Breast epithelium (tissue), 4 donors: ENCODE measurements around the gene NSUN3. TPM values are rescaled to one million over a fixed set of nuclear protein-coding genes. Genes with fewer than 3 reads are reported as not detected.
"Not testable (repeated sequence)": the region's sequence is repeated elsewhere in the genome, so short reads cannot be mapped to it uniquely, and the experiment has no call there.

Source experiments
- DNase-seq, 2 donors: peaks; one replicate each; pipeline ENCODE4 v3.0.0-alpha.2; 2019; ENCODE audit warnings: low spot score in 2 of 2
- H3K27ac ChIP-seq, 2 donors: fragments of 200-600 bp; sonication (generic) in 1 of 2; one replicate each; pipeline ENCODE4 v1.5.1; 2016 to 2019; ENCODE audit warnings: mild to moderate bottlenecking in 1 of 2
- H3K27me3 ChIP-seq, 2 donors: fragments of 200-600 bp; sonication (generic) in 1 of 2; one replicate each; pipeline versions ENCODE4 v1.5.1 to v1.6.0; 2017 to 2019; ENCODE audit warnings: control low read depth in 1 of 2, mild to moderate bottlenecking in 1 of 2
- H3K36me3 ChIP-seq: fragments of 200-600 bp; one replicate; pipeline ENCODE4 v1.5.1; 2019
- H3K4me1 ChIP-seq, 2 donors: fragments of 200-600 bp; sonication (generic); one replicate each; pipeline ENCODE4 v1.5.1; 2016 to 2019; ENCODE audit warnings: control low read depth in 1 of 2
- H3K4me3 ChIP-seq, 3 donors: fragments of 200-600 bp; sonication (generic); 1 replicate in 2 of 3; 2 replicates in 1 of 3; pipeline ENCODE4 v1.5.1; 2016 to 2019; ENCODE audit warnings: mild to moderate bottlenecking in 3 of 3, moderate library complexity in 2 of 3
- H3K9me3 ChIP-seq, 2 donors: fragments of 200-600 bp; sonication (generic) in 1 of 2; one replicate each; pipeline ENCODE4 v1.5.1; 2016 to 2019; ENCODE audit warnings: control low read depth in 1 of 2
- POLR2A ChIP-seq: fragments of 450-650 bp; IDR thresholded peaks from one replicate; pipeline ENCODE4 v1.6.1; 2016; ENCODE audit warnings: antibody characterized with exemption, mild to moderate bottlenecking, moderate library complexity
- POLR2AphosphoS5 ChIP-seq, 3 donors: sonication (generic); formaldehyde crosslinking; IDR thresholded peaks; one replicate each; pipeline ENCODE4 v1.6.1; 2017; ENCODE audit warnings: antibody characterized with exemption in 3 of 3
- intact Hi-C: fragments of 100-400 bp; cut with DNase I; formaldehyde crosslinking; loops from one replicate; pipeline ENCODE4 v1.15.1; 2023; ENCODE audit warnings: low total_unique reads
- total RNA-seq, 3 donors: library from RNA; depleted of rRNA; stranded (reverse); fragments of >200 nt; gene quantifications; one replicate each; pipeline ENCODE4 v1.1.0, GENCODE V29; 2016
- TF ChIP-seq, protein P1 (sequence below), 3 donors: fragments of 450-650 bp; IDR thresholded peaks; one replicate each; pipeline ENCODE4 v1.5.1; 2016 to 2017; ENCODE audit warnings: antibody characterized with exemption in 3 of 3, mild to moderate bottlenecking in 3 of 3, moderate library complexity in 3 of 3

The NSUN3 gene
- total RNA-seq, 3 donors from 2014 or later = 7.4 to 21.4 (median 14.1) TPM

DNA sequence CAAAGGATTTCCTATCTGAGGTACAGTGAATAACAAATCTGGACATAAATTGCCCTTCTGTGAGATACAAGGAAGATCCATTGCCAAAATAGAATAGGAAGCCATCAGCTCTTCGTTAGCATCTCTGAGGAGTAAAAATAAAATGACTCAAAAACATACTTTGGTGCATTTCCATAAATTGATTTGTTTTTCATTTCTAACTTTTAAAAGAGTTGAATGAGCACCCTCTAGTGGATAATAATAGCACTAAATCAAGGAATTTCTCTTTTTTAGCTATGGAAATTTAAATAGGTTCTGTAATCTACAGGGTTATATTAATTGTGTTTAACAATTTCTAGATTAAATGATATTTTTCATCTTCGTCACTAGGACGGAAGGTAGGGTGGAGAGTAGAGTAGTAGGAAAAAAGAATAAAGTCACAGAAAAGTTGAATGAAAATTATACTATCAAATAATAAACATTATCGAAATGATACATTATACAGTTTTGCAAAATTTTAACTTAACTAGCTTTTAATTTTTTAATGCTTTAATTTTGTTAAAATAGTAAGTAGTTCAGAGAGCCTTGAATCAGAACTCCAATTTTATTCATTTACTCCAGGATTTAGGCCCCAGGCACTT lies 6.4 kb downstream of the NSUN3 start:
- H3K9me3 ChIP-seq = no peaks in the 10 kb centered on the region
- intact Hi-C loops = no loop called here
- TF ChIP-seq, protein P1, sequence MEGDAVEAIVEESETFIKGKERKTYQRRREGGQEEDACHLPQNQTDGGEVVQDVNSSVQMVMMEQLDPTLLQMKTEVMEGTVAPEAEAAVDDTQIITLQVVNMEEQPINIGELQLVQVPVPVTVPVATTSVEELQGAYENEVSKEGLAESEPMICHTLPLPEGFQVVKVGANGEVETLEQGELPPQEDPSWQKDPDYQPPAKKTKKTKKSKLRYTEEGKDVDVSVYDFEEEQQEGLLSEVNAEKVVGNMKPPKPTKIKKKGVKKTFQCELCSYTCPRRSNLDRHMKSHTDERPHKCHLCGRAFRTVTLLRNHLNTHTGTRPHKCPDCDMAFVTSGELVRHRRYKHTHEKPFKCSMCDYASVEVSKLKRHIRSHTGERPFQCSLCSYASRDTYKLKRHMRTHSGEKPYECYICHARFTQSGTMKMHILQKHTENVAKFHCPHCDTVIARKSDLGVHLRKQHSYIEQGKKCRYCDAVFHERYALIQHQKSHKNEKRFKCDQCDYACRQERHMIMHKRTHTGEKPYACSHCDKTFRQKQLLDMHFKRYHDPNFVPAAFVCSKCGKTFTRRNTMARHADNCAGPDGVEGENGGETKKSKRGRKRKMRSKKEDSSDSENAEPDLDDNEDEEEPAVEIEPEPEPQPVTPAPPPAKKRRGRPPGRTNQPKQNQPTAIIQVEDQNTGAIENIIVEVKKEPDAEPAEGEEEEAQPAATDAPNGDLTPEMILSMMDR (IDR thresholded peaks at IDR 0.05) = peak in 2 of 3 donors; percentile 50
- no peak for TF ChIP-seq POLR2A
- no peak for TF ChIP-seq POLR2AphosphoS5 (IDR thresholded peaks at IDR 0.05)
- no peak for DNase-seq
- H3K36me3 ChIP-seq = no peaks in the 10 kb centered on the region
- H3K27ac ChIP-seq = no peak overlapping the region
- H3K4me3 ChIP-seq = no peak overlapping the region
- H3K27me3 ChIP-seq = no peaks in the 10 kb centered on the region
- no peaks in the 10 kb centered on the region for H3K4me1 ChIP-seq

DNA sequence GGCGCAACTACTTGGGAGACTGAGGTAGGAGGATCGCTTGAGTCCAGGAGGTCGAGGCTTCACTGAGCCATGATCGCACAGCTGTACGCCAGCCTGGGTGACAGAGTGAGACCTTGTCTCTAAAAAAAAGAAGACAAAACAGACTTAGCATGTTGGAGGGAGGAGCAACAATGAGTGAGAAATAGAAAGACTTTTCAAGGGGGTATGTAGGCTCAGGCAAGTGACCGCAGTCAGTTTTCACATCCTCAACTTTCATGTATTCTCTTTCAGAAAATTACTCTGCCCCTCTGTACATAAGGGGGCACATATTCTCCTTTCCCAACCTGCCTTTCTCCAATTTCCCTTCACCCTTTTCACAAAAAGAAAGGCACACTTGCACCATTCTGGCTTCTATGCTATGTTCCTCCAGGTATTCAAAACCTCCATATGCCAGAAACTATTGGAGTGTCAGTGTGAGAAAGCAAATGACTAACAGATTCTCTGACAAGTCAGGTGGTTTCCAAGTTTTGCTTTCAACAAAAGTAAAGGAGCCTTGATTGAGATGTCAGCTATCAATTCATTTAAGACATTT lies 7.6 kb downstream of the NSUN3 start:
- intact Hi-C loops = no loop called here
- TF ChIP-seq POLR2AphosphoS5 (IDR thresholded peaks at IDR 0.05) = no peak
- TF ChIP-seq, protein P1 (IDR thresholded peaks at IDR 0.05) = no peak
- TF ChIP-seq POLR2A = no peak
- H3K36me3 ChIP-seq = no peaks in the 10 kb centered on the region

GRCh38 chr3:94071713-94072284 lies 8.9 kb downstream of the NSUN3 start:
- no peak overlapping the region for H3K27ac ChIP-seq
- no peak for TF ChIP-seq POLR2AphosphoS5 (IDR thresholded peaks at IDR 0.05)
- H3K36me3 ChIP-seq = no peaks in the 10 kb centered on the region
- no peaks in the 10 kb centered on the region for H3K9me3 ChIP-seq
- no peak for DNase-seq
- intact Hi-C loops = no loop called here
- no peak overlapping the region for H3K4me3 ChIP-seq
- H3K27me3 ChIP-seq = no peaks in the 10 kb centered on the region
- H3K4me1 ChIP-seq = no peaks in the 10 kb centered on the region

More for the DNA sequence above, 7.6 kb downstream of the NSUN3 start:
- DNase-seq = no peak
- H3K4me1 ChIP-seq = no peaks in the 10 kb centered on the region
- H3K9me3 ChIP-seq = no peaks in the 10 kb centered on the region
- no peaks in the 10 kb centered on the region for H3K27me3 ChIP-seq
- no peak overlapping the region for H3K27ac ChIP-seq
- H3K4me3 ChIP-seq = no peak overlapping the region

- intact Hi-C loops = no loop called here
- no peak for TF ChIP-seq POLR2A
- TF ChIP-seq, protein P1 (IDR thresholded peaks at IDR 0.05) = no peak
- TF ChIP-seq POLR2AphosphoS5 (IDR thresholded peaks at IDR 0.05) = no peak
- DNase-seq = no peak
- Histone ChIP-seq H3K27ac (no peak overlapping the region), H3K27me3 (no peaks in the 10 kb centered on the region), H3K9me3 (no peaks in the 10 kb centered on the region), H3K4me1 (no peaks in the 10 kb centered on the region), H3K4me3 (no peak overlapping the region), H3K36me3 (no peaks in the 10 kb centered on the region)
Measured at GRCh38 chr3:94076055-94076454, 13.2 kb downstream of the NSUN3 start.

GRCh38 chr3:94080552-94080951 lies 17.7 kb downstream of the NSUN3 start:
- H3K27ac ChIP-seq, H3K9me3 ChIP-seq, H3K36me3 ChIP-seq, DNase-seq, intact Hi-C loops, H3K4me1 ChIP-seq, H3K27me3 ChIP-seq, H3K4me3 ChIP-seq: not testable (repeated sequence)

GRCh38 chr3:94081884-94082283 lies 19.0 kb downstream of the NSUN3 start:
- Histone ChIP-seq H3K27ac (no peak overlapping the region), H3K9me3 (no peaks in the 10 kb centered on the region), H3K27me3 (no peaks in the 10 kb centered on the region), H3K4me3 (no peak overlapping the region), H3K36me3 (no peaks in the 10 kb centered on the region), H3K4me1 (no peaks in the 10 kb centered on the region)
- no peak for TF ChIP-seq POLR2A
- TF ChIP-seq POLR2AphosphoS5 (IDR thresholded peaks at IDR 0.05) = no peak
- TF ChIP-seq, protein P1 (IDR thresholded peaks at IDR 0.05) = no peak
- no peak for DNase-seq
- intact Hi-C loops = no loop called here
